OCI-LY1 (cell line): Measurements from ENCODE around the gene SCN10A.

ENCODE experiments used
- CTCF ChIP-seq: fragments of 200-600 bp; sonication (generic), shearing (Covaris generic); IDR thresholded peaks from 2 replicates; pipeline ENCODE4 v1.5.1; 2017; ENCODE audit warnings: mild to moderate bottlenecking, antibody characterized with exemption, low read length, moderate library complexity, mixed read lengths
- EZH2 ChIP-seq: fragments of 200-600 bp; sonication (generic), shearing (Covaris generic); IDR thresholded peaks from 2 replicates; pipeline ENCODE4 v1.8.0; 2017; ENCODE audit warnings: borderline replicate concordance, mixed run types, mild to moderate bottlenecking, antibody characterized with exemption, low read length, moderate library complexity, mixed read lengths

GRCh38 chr3:38823722-38824121 is 7.7 kb upstream of the SCN10A start:
- TF ChIP-seq CTCF = no peak
- TF ChIP-seq EZH2 = no peak
